H54 (cell line): ENCODE data around the gene GPD2.
"Not testable (repeated sequence)": the region's sequence is repeated elsewhere in the genome, so short reads cannot be mapped to it uniquely, and the experiment has no call there.

ENCODE experiments used
- DNase-seq: peaks from one replicate; pipeline ENCODE4 v3.0.0; 2011; ENCODE audit warnings: low spot score, mixed read lengths; ENCODE audit not compliant: insufficient read length
- FAIRE-seq: peaks from 3 replicates; lab custom pipeline; 2011; peaks lifted over from hg19 to GRCh38; lab: Jason Lieb, UNC
- POLR2A ChIP-seq: IDR thresholded peaks from 2 replicates; pipeline ENCODE4 v1.6.1; 2011; ENCODE audit warnings: low read depth, mild to moderate bottlenecking, low read length

The GPD2 gene

GRCh38 chr2:156511803-156512202 lies 75.6 kb downstream of the GPD2 start:
- DNase-seq, result no peak
- no peak for TF ChIP-seq POLR2A
- FAIRE-seq, result no peak

DNA sequence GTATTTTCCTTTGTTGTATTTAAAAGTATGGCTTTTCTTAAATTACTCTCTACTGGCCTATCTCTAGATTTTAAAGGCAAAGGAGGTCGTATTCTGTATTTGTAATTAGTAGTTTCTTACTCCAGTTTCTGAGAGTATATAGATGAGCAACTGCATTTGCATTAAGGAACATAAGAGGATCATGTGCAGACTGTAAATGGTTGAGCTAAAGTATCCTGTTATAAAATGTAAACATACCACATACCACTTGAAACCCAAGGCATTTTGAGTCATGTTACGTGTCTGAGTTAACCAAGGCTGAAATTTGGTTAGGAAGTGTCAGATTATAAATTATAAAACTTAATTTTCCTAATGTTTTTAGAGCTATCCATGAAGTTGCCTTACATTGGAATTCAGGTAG lies 76.3 kb downstream of the GPD2 start:
- TF ChIP-seq POLR2A, result no peak
- FAIRE-seq (no peak), DNase-seq (no peak)

DNA sequence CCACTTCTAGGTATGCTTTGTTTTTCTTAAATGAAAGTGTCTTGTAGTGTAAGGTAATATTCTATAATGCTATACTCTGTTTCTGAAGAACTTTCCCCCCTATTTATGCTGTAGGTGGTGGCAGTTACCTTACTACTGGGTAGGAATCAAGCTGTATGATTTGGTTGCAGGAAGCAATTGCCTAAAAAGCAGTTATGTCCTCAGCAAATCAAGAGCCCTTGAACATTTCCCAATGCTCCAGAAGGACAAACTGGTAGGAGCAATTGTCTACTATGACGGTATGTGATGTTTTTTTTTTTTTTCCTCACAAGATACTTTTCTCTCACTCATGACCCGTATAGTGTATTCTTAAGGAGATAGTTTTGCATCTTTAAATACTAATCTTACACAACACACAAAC lies 77.0 kb downstream of the GPD2 start:
- DNase-seq (no peak), FAIRE-seq (no peak)
- TF ChIP-seq POLR2A, result no peak

DNA sequence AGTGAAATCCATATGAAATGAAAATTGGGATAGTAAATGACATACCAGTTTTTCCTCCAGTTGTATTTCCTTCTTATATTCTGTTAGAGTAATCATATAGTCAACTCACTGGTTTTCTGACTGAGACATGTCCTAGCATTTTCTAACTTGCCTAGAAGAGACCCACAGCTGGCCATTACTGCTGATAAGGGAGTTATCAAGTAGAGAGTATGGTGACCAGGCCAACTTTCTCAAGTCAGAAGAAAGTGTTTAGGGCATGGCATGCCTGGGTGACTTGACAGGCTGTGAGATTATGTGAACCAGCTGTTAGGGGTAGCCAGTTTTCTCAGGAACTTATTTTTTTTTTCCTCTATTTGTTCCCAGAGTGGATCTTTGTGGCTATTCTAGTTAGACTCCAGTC lies 81.2 kb downstream of the GPD2 start:
- DNase-seq (no peak), FAIRE-seq (no peak)
- TF ChIP-seq POLR2A, result no peak

GRCh38 chr2:156518138-156518537 lies 82.0 kb downstream of the GPD2 start:
- no peak for DNase-seq
- no peak for FAIRE-seq
- no peak for TF ChIP-seq POLR2A

DNA sequence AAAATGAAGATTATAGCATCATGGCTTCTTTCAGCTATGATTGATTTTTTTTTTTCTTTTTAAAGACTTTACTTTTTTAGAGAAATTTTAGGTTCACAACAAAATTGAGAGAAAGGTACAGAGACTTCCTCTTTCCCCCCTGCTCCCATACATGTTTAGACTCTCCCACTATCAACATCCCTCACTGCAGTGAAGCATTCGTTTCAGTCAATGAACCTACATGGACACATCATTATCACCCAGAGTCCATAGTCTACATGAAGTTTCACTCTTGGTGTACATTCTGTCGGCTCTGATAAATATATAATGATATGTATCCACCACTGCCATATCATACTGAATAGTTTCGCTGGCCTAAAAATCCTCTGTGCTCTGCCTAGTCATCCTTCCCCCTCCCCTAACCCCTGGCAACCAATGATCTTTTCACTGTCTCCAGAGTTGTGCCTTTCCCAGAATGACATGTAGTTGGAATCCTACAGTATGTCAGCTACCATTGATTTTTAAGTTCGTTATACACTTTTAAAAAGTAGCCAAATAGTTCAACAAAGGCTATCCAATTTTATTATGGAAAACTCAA lies 86.8 kb downstream of the GPD2 start:
- FAIRE-seq (no peak), DNase-seq (no peak)
- no peak for TF ChIP-seq POLR2A

DNA sequence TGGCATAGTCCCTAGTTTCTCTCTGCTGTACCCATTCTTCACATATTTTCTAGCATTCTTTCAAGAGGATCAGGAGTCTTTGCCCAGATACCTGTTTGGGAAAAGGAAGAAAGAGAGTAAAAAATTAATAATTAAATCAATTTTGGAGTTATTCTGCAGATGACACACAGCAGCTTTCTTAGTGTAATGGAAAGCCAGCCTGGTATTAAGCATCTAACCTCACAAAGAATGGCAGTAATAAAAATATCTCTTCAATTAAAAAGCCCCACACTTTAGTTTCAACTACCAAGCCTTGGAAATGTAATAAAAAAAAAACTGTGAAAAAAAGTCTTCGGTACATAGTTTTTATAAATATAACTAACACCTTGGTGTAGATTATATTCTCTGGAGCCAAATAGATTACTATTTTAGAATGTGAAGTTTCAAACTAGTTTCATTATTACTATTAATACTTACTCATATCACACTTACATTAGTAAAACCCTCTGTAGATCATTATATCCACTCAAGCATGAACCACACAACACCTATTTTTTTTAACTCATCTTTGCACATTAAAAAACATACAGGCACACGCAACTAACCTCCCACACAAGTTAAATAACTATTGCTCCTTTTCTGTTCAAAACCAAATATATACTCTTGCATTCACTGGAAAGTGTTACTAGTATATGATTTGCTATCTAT lies 90.9 kb downstream of the GPD2 start:
- FAIRE-seq, result no peak

DNA sequence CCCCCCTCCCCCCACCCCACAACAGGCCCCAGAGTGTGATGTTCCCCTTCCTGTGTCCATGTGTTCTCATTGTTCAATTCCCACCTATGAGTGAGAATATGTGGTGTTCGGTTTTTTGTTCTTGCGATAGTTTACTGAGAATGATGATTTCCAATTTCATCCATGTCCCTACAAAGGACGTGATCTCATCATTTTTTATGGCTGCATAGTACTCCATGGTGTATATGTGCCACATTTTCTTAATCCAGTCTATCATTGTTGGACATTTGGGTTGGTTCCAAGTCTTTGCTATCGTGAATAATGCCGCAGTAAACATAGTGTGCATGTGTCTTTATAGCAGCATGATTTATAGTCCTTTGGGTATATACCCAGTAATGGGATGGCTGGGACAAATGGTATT lies 92.4 kb downstream of the GPD2 start:
- not testable (repeated sequence) for DNase-seq, FAIRE-seq

More for the DNA sequence above, 90.9 kb downstream of the GPD2 start:
- TF ChIP-seq POLR2A, result no peak
- DNase-seq, result no peak

DNA sequence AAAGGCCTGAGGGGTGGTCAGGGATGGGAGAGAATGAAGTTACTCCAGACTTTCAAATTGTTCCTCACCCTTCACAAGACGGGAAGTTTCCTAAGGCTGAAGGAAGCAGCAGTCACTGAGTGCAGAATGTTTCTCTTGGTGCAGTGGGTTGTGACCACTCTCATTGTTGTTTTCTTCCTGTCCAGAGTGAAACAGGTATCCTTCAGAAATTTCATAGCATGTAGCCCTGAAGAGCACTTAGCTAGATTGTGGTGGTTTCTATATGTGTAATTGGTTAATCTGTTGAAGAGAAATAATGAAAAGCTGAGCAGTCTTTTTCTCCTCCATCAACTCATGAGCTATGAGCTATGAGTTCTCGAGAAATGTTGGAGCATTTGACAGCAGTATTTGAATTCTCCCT lies 96.8 kb downstream of the GPD2 start:
- no peak for TF ChIP-seq POLR2A
- FAIRE-seq (no peak), DNase-seq (no peak)

GRCh38 chr2:156536534-156536933 lies 100.4 kb downstream of the GPD2 start:
- FAIRE-seq (no peak), DNase-seq (no peak)
- TF ChIP-seq POLR2A, result no peak

GRCh38 chr2:156537141-156537540 lies 101.0 kb downstream of the GPD2 start:
- FAIRE-seq (no peak), DNase-seq (no peak)
- no peak for TF ChIP-seq POLR2A

DNA sequence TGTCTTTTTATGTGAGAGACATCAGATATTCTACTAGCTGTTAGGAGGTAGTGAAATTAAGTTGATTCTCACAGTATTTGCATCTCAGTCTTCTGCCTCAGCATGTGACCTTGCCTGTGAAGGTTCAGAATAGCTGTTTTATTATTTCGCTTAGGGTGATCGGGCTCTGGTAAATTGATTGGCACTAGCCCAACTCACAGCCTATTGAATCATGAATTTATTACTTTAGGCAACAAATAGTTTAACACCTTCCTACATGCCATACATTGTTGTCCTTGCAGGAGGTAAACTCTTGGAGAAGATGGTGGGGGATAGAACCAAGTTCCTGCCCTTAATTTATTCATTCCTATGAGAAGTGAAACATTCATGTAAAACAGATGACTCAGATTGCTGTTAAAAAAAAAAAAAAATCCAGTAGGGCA lies 101.9 kb downstream of the GPD2 start:
- FAIRE-seq, result no peak
- DNase-seq, result no peak
- TF ChIP-seq POLR2A, result no peak

- no peak for TF ChIP-seq POLR2A
- no peak for DNase-seq
- no peak for FAIRE-seq
These were observed 103.1 kb downstream of the GPD2 start for GRCh38 chr2:156539086-156539860.

DNA sequence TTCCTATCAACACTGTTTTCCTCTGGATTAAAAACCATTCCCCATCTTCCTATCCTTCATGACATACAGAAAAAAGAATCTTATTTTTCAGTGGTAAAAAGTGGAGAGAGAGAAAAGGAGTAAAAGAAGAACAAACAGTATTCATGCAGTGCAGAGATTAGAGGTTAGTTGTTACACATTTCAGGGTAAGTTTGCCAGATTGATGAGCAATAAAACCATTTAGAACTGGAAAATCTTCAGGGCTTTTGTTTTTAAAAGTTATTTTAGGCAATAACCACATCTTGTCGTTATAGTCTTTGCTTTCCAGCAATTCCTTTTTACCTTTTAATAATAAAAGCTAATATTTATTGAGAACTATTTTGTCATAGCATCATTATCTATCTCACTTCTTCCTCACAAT lies 104.5 kb downstream of the GPD2 start:
- no peak for DNase-seq
- TF ChIP-seq POLR2A, result no peak
- FAIRE-seq, result no peak

DNA sequence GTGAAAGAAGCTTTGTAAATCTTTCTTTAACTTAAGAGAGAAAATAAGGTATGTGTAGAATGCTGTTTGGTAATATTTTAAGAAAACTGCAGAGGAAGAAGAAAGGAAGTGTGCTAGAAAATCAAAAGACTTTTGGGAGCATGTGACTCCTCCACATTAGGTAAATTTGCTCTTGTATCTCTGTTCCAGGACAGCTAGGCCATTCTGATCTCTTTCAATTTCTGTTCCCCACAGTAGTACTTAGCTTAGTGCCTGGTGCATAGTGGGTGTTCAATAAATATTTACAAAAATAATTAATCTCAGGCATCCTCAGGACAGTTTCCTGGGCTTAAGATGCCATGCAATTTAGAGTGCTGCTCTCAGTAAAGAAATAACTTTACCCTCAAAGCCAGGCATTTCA lies 105.0 kb downstream of the GPD2 start:
- DNase-seq (no peak), FAIRE-seq (no peak)
- no peak for TF ChIP-seq POLR2A
